Activated T-helper 1 cell treated with anti-CD3 and anti-CD28 coated beads, Interleukin-12 subunit alpha, Interleukin-12 subunit beta, Interleukin-2, Interleukin-4 antibody, amounts not matched to agents 30 ng/mL and 10 ng/mL and 1 ng/mL, durations not matched to agents 14 hours and 24 hours and 36 hours (primary cell): Measurements from ENCODE around the gene TOX2. TPM values are rescaled to one million over a fixed set of nuclear protein-coding genes. Genes with fewer than 3 reads are reported as not detected.

Experiments used
- DNase-seq: peaks from one replicate; pipeline ENCODE4 v3.0.0; 2021; ENCODE audit warnings: low spot score
- H3K27ac Mint-ChIP-seq: one replicate; pipeline ENCODE4 v1.8.0; 2021; ENCODE audit warnings: mild to moderate bottlenecking, mixed read lengths
- H3K27me3 Mint-ChIP-seq: one replicate; pipeline ENCODE4 v1.8.0; 2022; ENCODE audit warnings: mild to moderate bottlenecking, moderate library complexity, mixed read lengths; ENCODE audit not compliant: insufficient read depth
- H3K36me3 Mint-ChIP-seq: one replicate; pipeline ENCODE4 v1.8.0; 2021; ENCODE audit warnings: low read depth, mixed read lengths
- H3K4me1 Mint-ChIP-seq: one replicate; pipeline ENCODE4 v1.8.0; 2021; ENCODE audit warnings: low read depth, mixed read lengths
- H3K4me3 Mint-ChIP-seq: one replicate; pipeline ENCODE4 v1.8.0; 2021; ENCODE audit warnings: mild to moderate bottlenecking, moderate library complexity, mixed read lengths
- H3K9me3 Mint-ChIP-seq: one replicate; pipeline ENCODE4 v1.8.0; 2021; ENCODE audit warnings: mixed read lengths
- intact Hi-C: fragments of 100-400 bp; cut with micrococcal nuclease; formaldehyde crosslinking; loops from one replicate; pipeline ENCODE4 v1.15.1; 2024
- total RNA-seq: library from RNA; stranded (reverse); gene quantifications from 2 replicates; pipeline ENCODE4 v1.2.3, GENCODE V29; 2022

TOX2 gene
- total RNA-seq, 1 donor from 2014 or later, result 4.0 TPM

DNA sequence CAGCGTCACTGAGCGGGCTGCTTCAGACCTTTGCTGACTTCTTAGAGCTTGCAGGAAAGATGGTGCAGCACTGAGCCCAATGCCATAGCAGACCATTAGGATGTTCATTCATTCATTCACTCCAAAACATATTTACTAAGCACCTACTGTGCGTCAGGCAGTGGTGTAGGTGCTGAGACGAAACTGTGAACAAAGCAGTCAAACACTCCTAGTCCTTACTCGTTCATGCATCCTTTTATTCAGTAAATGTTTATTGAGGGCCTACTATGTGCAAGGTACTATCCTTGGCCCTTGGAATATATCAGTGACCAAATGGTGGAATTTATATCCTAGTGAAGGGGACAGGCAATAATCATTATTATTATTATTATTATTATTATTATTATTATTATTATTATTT, 76.6 kb downstream of the TOX2 start:
- peaks cover 13% of the 10 kb centered on the region for H3K4me1 Mint-ChIP-seq
- intact Hi-C loops, result no loop called here
- H3K27ac Mint-ChIP-seq, result no peak overlapping the region
- H3K9me3 Mint-ChIP-seq, result peaks cover 12% of the 10 kb centered on the region
- peaks cover 9% of the 10 kb centered on the region for H3K36me3 Mint-ChIP-seq
- DNase-seq, result no peak
- peaks cover 11% of the 10 kb centered on the region for H3K27me3 Mint-ChIP-seq
- no peak overlapping the region for H3K4me3 Mint-ChIP-seq

DNA sequence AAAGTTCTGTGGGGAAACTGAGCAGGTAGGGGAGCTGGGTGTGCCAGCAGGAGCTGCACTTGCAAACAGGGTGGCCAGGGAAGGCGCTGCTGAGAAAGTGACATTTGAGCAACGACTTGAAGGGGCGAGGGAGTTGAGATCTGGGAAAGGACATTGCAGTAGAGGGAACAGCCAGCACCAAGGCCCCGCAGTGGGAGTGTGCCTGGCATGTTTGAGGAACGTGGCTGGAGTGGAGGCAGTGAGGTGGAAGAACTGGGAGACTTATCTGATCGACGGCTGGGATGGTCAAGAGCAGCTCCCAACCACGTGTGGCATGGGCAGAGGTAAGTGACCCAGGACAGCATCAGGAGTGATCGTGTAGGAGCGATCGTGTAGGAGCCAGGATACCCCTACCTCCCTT, 77.3 kb downstream of the TOX2 start:
- Mint-ChIP-seq H3K27ac (no peak overlapping the region), H3K4me1 (peaks cover 19% of the 10 kb centered on the region), H3K9me3 (peaks cover 18% of the 10 kb centered on the region), H3K27me3 (peaks cover 11% of the 10 kb centered on the region), H3K36me3 (peaks cover 11% of the 10 kb centered on the region), H3K4me3 (no peak overlapping the region)
- DNase-seq, result no peak
- intact Hi-C loops, result no loop called here

DNA sequence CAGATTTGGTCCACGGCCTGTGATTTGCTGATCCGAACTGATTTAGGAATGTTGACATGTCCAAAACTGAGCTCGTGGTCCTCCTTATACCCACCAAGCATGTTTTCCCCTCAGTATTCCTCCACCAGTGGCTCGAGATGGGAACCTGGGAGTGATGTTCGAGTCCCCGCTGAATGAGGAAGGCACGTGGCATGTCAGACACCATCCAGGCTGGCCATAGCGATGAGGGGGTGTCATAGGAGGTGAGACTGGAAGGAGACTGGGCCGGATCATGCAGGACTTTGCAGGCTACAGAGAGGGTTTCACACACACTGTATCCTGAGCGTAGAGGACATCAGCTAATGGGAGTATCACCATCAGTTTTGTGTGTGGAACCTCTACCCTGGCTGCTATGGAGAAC, 78.2 kb downstream of the TOX2 start:
- peaks cover 24% of the 10 kb centered on the region for H3K9me3 Mint-ChIP-seq
- no peak overlapping the region for H3K27ac Mint-ChIP-seq
- intact Hi-C loops, result no loop called here
- no peak for DNase-seq
- no peak overlapping the region for H3K4me3 Mint-ChIP-seq
- peaks cover 15% of the 10 kb centered on the region for H3K36me3 Mint-ChIP-seq
- H3K4me1 Mint-ChIP-seq, result peaks cover 13% of the 10 kb centered on the region
- H3K27me3 Mint-ChIP-seq, result peaks cover 13% of the 10 kb centered on the region

- intact Hi-C loops, result no loop called here
- DNase-seq, result no peak
- peaks cover 8% of the 10 kb centered on the region for H3K4me1 Mint-ChIP-seq
- no peak overlapping the region for H3K4me3 Mint-ChIP-seq
- no peak overlapping the region for H3K27ac Mint-ChIP-seq
- peaks cover 27% of the 10 kb centered on the region for H3K9me3 Mint-ChIP-seq
- H3K27me3 Mint-ChIP-seq, result peaks cover 13% of the 10 kb centered on the region
- peaks cover 15% of the 10 kb centered on the region for H3K36me3 Mint-ChIP-seq
These were observed 78.9 kb downstream of the TOX2 start for GRCh38 chr20:43993560-43993959.

GRCh38 chr20:43994486-43995100, 79.9 kb downstream of the TOX2 start:
- no peak overlapping the region for H3K27ac Mint-ChIP-seq
- H3K27me3 Mint-ChIP-seq, result peaks cover 13% of the 10 kb centered on the region
- H3K4me1 Mint-ChIP-seq, result peaks cover 7% of the 10 kb centered on the region
- intact Hi-C loops, result no loop called here
- DNase-seq, result no peak
- H3K9me3 Mint-ChIP-seq, result peaks cover 28% of the 10 kb centered on the region
- peaks cover 15% of the 10 kb centered on the region for H3K36me3 Mint-ChIP-seq
- H3K4me3 Mint-ChIP-seq, result no peak overlapping the region

- Mint-ChIP-seq H3K9me3 (peaks cover 32% of the 10 kb centered on the region), H3K36me3 (peaks cover 19% of the 10 kb centered on the region), H3K27me3 (peaks cover 10% of the 10 kb centered on the region), H3K4me1 (peaks cover 12% of the 10 kb centered on the region), H3K4me3 (no peak overlapping the region), H3K27ac (no peak overlapping the region)
- intact Hi-C loops, result no loop called here
- DNase-seq, result no peak
These were observed 81.0 kb downstream of the TOX2 start for GRCh38 chr20:43995645-43996044.

DNA sequence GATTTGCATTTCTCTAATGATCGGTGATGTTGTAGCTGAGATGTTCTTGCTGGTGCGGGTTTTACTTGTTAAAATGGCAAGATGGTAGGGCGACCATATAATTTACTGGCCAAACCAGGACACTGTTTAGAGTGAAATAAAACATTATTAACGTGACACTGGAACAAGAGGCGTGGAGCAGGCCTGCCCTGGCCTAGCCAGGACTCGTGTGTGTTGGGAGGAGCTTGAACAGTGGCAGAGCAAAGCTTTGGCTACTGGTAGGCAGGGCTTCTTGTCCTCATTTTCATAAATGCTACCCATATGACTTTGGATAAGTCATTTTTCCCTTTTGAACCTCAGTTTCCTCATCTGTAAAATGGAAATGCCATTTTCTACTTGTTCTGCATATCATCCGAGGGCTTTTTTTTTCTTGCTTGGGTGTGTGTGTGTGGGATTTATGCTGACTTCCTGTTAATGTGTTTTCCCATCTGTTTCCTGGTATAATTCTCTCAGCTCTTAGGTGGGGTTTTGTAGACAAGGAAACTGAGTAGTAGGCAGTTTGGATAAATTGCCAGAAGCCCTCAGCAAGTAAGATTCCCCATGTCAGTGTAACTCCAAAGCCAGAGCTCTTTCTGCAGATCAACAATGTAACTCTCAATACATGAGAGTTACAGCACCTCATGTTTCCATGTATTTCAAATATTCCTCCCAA, 81.7 kb downstream of the TOX2 start:
- Mint-ChIP-seq H3K27me3 (peaks cover 10% of the 10 kb centered on the region), H3K4me1 (peaks cover 15% of the 10 kb centered on the region), H3K4me3 (no peak overlapping the region), H3K27ac (no peak overlapping the region), H3K36me3 (peaks cover 21% of the 10 kb centered on the region), H3K9me3 (peaks cover 33% of the 10 kb centered on the region)
- intact Hi-C loops, result no loop called here
- no peak for DNase-seq

- peaks cover 29% of the 10 kb centered on the region for H3K4me1 Mint-ChIP-seq
- H3K27ac Mint-ChIP-seq, result no peak overlapping the region
- peaks cover 33% of the 10 kb centered on the region for H3K9me3 Mint-ChIP-seq
- intact Hi-C loops, result no loop called here
- peaks cover 7% of the 10 kb centered on the region for H3K27me3 Mint-ChIP-seq
- peaks cover 22% of the 10 kb centered on the region for H3K36me3 Mint-ChIP-seq
- no peak for DNase-seq
- no peak overlapping the region for H3K4me3 Mint-ChIP-seq
These were observed 85.2 kb downstream of the TOX2 start for GRCh38 chr20:43999848-44000247.

GRCh38 chr20:44001667-44002596, 87.3 kb downstream of the TOX2 start:
- peaks cover 2% of the 10 kb centered on the region for H3K27me3 Mint-ChIP-seq
- intact Hi-C loops, result loop anchor here (1.0 kb wide), 1 partner anchor 12 kb away; no protein-coding TSS in a partner anchor
- H3K27ac Mint-ChIP-seq, result peak overlapping the region; percentile 21
- DNase-seq, result no peak
- H3K9me3 Mint-ChIP-seq, result peaks cover 22% of the 10 kb centered on the region
- peak overlapping the region; percentile 24 for H3K4me3 Mint-ChIP-seq
- H3K36me3 Mint-ChIP-seq, result peaks cover 18% of the 10 kb centered on the region
- peaks cover 22% of the 10 kb centered on the region for H3K4me1 Mint-ChIP-seq

DNA sequence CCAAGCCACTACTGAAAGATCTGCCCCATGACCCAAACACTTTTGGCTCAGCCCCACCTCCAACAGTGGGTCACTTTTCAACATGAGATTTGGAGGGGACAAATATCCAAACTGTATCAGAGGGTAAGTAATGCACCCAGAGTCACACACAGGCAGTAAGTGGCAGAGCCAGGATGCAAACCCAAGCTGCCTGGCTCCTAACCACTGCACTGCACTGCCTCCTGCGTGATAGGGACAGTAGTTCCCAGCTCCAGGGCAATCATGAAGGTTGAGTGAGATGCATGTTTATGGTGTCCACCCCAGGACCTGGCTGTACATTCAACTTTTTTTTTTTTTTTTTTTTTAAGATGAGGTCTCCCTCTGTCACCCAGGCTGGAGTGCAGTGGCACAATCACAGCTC, 88.2 kb downstream of the TOX2 start:
- no peak overlapping the region for H3K27ac Mint-ChIP-seq
- no peak for DNase-seq
- intact Hi-C loops, result no loop called here
- peaks cover under 1% of the 10 kb centered on the region for H3K27me3 Mint-ChIP-seq
- H3K4me3 Mint-ChIP-seq, result no peak overlapping the region
- H3K4me1 Mint-ChIP-seq, result peaks cover 22% of the 10 kb centered on the region
- peaks cover 15% of the 10 kb centered on the region for H3K36me3 Mint-ChIP-seq
- H3K9me3 Mint-ChIP-seq, result peaks cover 16% of the 10 kb centered on the region

- Mint-ChIP-seq H3K4me1 (peaks cover 22% of the 10 kb centered on the region), H3K27ac (no peak overlapping the region), H3K9me3 (peaks cover 12% of the 10 kb centered on the region), H3K4me3 (no peak overlapping the region), H3K36me3 (peaks cover 14% of the 10 kb centered on the region), H3K27me3 (peaks cover 2% of the 10 kb centered on the region)
- DNase-seq, result no peak
- intact Hi-C loops, result no loop called here
These were observed 89.0 kb downstream of the TOX2 start for GRCh38 chr20:44003609-44004008.

DNA sequence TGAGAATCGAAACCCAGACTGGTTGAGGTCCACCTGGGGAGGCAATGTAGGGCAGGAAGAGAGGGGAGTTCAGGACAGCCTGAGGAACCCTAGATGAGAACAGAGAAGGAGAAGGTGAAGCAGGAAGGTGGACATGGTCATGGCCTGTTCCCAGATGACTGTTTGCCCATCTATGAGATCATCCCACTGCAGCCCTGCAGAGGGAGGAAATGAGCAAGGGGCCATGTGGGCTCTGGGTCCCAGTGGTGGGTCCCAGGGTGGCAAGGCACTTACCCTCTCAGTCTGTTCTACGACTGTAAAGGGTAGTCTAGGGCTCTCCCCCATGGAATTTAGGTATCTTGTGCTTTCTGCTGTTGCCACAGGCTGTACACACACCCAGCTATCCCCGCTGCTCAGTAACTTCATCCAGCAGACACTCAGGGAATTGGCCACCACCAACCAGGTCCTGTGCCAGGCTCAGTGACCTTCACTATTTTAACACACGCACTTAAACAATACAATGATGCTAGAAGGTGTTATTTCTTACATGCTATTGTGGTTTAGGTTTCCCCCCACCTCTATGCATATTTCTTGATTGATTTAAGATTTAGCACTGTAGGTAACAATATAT, 89.8 kb downstream of the TOX2 start:
- peaks cover 12% of the 10 kb centered on the region for H3K9me3 Mint-ChIP-seq
- H3K36me3 Mint-ChIP-seq, result peaks cover 14% of the 10 kb centered on the region
- H3K27me3 Mint-ChIP-seq, result peaks cover 2% of the 10 kb centered on the region
- intact Hi-C loops, result no loop called here
- H3K4me3 Mint-ChIP-seq, result no peak overlapping the region
- H3K4me1 Mint-ChIP-seq, result peaks cover 22% of the 10 kb centered on the region
- no peak for DNase-seq
- no peak overlapping the region for H3K27ac Mint-ChIP-seq
